HG02870 (cell line): ENCODE measurements around the gene GALR1.
"Not testable (repeated sequence)": the region's sequence is repeated elsewhere in the genome, so short reads cannot be mapped to it uniquely, and the experiment has no call there.

Experiments
- ATAC-seq: cut with Tn5 transposase; IDR thresholded peaks from one replicate; pipeline ENCODE4 v1.9.1; 2021; ENCODE audit warnings: mild to moderate bottlenecking, moderate library complexity; ENCODE audit not compliant: unreplicated experiment

The GALR1 gene

DNA sequence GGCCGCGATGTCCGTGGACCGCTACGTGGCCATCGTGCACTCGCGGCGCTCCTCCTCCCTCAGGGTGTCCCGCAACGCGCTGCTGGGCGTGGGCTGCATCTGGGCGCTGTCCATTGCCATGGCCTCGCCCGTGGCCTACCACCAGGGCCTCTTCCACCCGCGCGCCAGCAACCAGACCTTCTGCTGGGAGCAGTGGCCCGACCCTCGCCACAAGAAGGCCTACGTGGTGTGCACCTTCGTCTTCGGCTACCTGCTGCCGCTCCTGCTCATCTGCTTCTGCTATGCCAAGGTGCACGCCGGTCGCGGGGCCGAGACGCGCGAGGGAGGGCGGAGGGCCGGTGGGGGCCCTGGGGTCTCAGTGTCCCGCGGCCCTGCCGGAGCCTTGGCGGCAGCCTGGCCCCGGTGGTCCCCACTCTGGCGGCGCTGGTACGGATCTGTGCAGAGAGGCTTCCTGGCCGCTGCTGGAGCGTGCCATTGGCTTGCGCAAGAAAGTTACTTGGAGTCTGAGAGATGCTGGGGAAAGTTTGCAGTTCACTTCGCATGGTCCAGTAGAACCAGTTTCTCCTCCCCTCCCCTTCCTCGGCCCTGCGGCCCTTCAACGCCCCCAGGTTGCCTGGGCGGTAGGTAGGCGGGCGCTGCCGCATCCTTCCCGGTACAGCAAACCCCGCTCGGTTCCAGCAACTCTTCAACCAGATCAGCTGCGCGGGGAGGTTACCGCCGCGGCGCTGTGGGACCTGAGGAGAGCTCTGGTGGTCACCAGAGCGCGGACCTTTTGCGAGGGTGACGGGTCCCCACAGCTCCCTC lies 1.5 kb downstream of the GALR1 start:
- no peak for ATAC-seq

DNA sequence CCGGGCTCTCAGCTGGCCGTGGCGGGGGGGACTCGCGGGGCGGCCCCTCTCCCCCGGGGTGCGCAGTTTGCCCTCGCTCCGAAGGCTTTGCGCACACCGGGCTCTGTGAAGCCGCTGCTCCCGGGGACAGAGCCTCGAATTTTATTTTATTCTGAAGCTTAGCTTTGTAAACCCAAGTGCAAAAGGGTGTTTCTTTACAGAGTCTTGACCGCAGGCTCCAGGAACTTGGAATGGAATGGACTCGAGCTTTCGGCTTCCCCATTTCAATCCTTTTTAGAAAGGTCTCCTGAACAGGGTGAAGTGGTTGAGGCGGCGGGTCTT lies 2.0 kb downstream of the GALR1 start:
- no peak for ATAC-seq

DNA sequence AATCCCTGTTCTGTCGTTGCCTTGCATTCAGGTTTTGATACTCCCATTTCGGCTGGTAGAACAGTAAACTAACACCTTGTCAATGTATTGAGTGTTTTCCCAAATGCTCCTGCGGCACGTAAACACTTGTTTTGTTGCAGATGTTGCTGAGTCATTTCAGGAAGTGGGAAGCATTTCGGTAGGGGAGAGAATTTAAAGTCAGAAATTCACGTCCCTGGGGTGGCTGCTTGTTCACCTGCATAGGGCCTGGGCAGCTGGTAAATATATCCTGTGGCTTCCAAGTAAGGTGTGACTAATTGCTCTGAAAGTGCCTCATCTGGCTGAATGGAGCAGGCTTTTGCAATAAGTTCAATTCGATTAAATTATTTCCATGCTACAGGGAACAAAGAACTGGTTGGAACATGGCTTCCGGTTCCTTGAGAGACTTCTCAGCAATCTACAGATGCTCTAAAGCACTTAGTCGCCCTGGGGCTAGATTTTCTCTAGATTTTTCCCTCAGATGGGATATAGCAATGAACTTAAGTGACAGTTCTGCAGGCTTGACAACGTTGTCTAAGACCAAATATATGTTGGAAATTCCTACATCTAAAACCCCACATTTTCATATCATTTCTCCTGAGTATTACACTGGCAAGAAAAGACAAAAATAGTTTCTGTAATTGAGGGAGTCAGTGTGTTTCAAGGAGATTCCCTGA lies 5.2 kb downstream of the GALR1 start:
- ATAC-seq = no peak

DNA sequence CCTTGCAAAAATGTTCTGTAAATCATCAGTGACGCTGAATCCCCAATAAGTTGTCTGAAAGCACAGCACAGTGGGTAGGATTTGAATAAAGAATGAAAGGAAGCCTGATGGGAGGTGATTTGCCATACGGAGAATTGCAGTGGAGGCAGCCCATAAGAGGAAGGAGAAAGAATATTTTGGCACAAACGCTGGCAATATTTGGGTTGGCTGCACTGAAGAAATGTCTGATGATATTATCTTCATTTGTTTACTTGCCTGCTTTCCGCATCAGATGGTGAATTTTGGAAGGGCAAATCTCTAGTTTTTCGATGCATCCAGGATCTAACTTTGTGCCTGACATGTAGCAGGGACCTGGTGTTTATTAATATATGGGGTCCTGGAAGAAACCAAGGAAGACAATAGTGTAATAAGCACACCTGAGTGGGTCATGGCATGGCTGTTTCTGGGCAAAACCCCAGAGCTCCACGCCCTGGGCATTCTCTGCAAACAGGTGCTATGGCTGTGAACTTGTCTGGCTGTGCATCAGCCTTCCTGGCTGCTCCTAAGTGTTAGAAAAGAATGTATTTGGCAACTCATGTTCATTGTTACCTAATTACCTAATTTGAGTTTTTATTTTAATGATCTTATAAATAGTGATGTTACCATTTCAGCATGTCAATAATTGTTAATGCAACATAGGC lies 5.9 kb downstream of the GALR1 start:
- ATAC-seq = no peak

DNA sequence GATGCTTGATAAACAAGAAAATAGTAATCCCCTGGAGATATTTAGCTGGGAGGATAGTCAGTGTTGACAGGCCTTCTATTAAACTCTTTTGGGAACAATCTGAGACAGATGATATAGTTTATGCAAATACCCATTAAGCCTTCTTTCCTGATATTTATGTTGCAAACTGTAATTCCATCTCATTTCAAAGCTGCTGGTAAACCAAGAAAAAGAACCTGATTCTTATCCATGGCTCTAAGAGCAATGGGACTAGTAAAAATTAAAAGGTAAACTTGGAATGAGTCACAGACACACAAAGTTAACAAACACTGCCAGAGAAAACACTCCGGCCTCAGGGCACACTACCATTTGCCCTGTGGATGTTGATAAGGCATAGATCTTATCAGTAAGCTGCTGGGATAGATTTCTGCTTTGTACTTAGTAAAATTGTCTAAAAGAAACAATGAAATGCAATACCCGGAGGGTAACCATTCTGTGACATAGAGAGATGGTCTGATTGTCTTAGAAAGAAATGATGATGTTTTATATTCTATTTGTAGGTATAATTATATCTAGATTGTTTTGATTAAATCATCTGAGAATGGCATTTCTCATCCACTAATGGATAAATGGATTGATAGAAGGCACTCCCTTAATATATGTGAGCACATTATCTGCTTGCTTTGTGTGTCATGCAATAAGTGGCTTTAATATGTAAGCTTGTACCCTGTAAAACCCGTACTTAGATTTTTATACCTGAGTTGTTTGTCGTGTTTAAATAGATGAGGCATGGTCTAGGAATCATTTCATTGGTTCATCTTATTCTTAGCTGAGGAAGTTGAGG lies 13.2 kb downstream of the GALR1 start:
- no peak for ATAC-seq

DNA sequence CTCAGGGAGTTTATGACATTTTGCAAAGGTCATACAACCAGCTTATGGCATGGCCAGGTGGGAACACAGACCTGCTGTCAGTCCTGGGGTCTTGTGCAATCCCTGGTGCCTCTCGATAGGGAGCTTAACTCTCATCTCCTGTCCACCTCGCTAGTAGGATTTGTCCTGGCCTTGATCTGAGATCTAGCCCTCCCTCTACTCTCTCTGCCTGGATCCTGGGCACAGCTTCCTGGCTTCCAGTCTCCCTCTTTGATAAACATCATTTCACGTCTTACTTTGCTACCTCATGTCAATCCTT lies 13.8 kb downstream of the GALR1 start:
- no peak for ATAC-seq

DNA sequence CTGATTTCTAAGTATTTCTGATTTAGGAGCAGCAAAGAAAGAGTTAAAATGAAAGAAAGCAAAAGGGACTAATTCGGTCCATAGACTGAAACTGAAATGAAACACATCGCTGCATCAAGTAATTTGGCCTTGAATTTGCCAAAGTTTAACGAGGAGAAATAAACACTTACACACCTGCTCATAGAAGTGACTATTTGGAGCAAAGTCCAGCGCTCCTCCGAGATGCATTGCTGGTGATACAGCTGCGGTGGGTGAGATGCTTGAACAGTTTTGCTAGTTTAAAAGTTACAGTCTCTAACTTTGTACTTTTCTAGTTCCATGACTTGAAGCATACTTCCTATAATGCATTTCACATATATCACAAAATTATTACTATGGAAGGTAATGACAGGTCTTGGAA lies 18.3 kb downstream of the GALR1 start:
- ATAC-seq = no peak

DNA sequence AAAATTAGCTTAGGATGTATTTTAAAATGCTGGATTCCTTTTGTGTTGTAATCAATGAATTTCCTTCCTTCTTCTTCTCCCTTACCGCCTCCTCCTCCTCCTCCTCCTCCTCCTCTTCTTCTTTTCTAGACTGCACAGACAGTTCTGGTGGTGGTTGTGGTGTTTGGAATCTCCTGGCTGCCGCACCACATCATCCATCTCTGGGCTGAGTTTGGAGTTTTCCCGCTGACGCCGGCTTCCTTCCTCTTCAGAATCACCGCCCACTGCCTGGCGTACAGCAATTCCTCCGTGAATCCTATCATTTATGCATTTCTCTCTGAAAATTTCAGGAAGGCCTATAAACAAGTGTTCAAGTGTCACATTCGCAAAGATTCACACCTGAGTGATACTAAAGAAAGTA lies 18.8 kb downstream of the GALR1 start:
- ATAC-seq = no peak

DNA sequence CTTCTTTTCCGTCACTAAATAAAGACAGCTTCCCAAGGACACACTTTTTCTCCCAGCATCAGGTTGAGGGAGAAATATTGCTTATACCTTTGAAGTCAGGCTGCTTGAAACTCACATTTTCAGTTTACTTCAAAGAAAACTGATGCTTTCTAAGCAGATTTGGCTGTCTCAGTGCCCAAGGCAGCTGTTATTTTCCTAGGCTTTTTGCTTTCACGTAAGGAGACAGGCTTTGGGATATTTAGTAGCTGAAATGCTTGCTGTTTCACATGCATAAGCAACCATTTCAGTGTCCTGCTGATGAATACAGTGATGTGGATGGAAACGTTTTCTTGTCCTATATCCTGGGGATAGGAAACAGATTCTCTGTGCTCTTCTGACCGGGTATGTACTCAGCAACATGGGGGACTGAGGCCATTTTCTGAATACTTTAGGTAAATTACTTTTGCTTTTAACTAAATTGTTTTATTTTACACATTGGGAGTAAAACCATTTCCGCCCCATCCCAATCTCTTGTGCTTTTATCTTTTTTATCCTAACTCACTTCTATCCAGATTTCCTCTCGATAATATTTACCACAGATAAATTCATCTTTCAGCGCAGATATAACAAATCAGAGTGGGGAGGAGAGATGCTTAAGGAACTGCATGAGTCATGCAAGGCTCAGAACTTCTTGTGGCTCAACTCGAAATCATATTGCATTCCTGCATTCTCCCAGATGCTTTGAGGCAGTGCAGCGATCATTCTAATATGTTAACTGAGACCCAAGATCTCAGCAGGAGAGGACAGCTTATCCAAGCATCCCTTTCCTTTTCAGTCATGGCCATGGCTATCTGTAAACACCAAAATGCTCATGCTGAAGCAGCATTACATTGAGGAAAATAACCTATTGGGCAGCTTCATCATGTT lies 22.2 kb downstream of the GALR1 start:
- ATAC-seq = no peak

DNA sequence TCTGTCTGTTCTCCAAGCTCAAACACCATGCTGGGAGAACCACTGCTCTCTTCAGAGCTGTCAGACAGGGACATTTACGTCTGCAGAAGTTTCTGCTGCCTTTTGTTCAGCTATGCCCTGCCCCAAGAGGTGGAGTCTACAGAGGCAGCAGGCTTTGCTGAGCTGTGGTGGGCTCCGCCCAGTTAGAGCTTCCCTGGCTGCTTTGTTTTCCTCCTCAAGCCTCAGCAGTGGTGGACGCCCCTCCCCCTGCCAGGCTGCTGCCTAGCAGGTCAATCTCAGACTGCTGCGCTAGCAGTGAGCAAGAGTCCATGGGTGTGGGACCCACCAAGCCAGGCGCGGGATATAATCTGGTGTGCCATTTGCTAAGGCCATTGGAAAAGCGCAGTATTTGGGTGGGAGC lies 41.2 kb downstream of the GALR1 start:
- ATAC-seq = not testable (repeated sequence)

DNA sequence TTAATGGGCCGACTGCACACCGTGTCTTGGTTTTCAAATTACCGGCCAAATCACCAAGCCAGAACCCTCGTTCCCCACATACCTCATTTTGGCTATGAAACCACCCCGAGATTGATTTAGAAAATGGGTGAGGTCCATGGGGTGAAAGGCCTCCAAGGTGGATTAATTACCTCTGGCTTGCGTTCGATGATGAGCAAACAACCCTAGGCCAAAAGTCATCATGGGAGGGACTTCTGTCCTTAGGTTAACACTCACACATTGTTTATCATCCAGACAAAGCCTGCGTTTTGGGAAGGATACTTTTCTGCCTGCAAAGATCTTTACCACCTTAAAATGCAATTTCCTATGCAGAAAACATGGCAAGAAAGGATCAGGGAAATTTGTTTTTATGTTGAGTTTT lies 48.5 kb downstream of the GALR1 start:
- ATAC-seq = no peak

DNA sequence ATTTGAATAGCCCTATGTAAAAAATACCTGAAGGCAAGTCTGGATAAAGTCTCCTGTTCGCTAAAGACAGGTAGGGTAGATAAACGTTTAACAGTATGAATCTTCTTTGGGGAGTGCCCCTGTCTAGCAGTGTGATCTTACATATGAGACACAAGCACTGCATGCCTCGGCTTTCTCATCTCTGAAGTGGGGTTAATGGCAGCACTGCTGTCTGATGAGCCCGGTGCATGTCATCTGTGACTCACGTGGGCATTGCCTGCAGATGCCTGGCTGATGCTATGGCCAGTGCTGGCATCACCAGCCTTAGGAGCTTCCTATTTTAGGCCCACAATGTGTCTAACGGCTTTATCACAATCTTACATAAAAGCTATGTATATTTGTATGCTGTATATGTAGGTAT lies 50.1 kb downstream of the GALR1 start:
- ATAC-seq = no peak

DNA sequence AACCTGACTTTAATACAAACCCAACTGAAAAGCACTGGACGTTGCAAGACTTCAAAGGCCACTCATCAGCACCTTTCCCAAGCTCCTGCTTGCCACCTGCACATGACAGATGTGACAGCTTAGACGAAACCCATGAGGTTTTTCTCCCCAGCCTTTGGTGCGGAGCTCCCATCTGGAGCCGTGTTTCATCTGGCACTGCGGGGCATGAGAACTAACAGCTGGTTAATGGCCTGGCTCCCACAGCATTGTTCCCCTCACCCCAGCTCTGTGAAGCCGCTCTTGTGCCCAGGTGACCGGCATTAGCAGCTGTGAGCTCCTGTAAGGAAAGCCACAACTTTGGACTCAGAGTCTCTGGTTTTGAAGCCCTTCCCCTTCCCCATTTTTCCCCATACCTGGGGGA lies 50.9 kb downstream of the GALR1 start:
- no peak for ATAC-seq

DNA sequence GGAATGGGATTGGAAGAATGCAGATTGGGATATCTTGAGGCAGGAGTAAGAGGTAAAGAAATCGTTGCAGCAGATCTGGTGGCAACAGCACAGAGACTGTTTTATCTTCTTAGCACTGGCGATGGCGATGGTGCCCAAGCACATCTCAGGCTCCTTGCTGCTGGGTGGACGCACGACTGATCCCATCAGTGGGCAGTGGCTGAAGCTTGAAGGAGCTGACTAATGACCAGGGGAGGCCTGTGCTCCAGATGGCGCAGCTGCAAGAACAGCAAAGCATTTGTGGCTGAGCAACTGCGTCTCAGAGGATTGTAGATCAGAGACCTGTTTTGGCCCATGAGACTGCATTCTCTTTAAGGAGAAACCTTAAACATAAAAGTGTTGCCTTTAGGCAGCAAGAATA lies 54.6 kb downstream of the GALR1 start:
- no peak for ATAC-seq

DNA sequence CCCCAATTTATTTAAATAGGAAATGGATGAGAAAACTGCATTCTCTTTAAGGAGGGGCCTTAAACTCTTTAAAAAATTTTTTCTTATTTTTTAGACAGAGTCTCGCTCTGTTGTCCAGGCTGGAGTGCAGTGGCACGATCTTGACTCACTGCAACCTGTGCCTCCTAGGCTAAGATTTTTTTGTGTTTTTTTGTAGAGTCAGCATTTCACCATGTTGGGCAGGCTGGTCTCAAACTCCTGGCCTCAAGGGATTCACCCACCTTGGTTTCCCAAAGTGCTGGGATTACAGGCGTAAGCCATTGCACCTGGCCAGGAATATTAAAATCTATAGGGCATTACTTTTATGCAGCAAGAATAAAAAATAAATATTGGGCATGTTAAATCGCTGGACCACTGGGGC lies 56.0 kb downstream of the GALR1 start:
- ATAC-seq = no peak

DNA sequence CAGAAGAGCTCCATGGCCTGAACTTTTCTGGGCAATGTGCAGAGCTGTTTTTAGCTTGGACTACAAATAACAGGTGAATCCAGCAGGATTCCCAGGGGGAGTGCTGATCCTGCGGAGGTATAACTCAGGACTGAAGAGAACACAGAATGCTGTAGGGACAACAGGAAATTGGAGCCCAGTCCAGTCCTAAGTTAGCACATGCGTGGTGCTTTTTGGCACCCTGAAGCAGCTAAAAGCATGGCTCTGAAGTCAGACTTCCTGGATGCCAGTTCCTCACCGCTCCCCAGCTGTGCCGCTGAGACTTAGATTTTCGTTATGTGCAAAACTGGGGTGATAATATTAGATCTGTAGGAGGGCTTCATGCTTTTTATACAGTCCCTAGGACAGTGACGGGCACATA lies 58.6 kb downstream of the GALR1 start:
- no peak for ATAC-seq

DNA sequence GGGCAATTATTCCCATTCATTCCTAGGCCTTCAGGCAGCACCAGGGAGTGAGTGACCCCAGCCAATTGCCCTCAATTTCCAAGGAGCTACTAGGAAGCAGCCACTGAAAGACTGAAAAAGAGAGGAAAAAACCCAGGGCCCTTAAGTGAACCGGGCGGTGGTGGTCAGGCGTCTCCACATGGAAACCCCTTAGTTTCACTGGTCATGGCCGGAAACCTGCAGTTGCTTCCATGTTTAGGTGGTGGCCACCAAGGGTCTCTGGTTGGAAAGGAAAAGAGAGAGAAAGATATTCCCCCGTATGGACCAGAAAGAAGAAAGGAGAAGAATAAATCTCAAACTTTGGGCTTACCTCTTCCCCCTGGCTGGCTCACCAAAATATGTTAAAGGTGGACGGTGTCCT lies 64.9 kb downstream of the GALR1 start:
- no peak for ATAC-seq

DNA sequence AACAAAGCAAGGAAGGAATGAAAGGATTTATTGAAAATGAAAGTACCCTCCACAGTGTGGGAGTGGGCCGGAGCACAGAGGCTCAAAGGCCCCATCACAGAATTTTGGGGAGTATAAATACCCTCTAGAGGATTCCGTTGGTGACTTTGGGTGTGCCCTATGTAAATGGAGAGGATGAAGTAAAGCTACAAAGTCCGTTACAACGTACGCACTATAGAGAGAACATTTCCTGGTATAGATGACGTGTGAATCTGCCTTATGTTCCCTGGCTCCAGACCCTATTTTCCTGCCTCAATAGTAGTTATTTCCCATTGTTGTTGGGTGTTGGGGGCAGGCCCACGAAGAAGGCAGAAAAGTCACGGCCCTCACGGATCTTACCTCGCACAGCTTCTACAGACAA lies 65.3 kb downstream of the GALR1 start:
- ATAC-seq = no peak

DNA sequence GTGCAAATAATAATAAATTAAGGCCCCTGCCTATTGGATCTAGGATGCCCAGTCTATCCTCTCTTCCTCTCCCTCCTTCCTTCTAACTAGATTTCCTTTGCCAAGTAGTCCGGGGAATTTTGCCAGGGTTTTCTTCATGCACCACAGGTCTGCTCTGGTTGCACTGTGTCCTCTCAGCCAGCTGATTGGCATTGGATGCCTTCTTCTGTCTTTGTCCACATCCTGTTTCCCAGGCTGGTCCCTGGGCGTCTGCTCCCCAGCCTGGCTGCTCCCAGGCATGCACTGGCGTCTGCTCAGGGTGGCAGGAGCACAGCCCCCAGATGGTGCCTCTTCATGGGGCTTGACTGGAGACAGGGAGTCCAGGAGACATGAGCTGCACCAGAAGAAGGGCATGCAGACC lies 66.4 kb downstream of the GALR1 start:
- ATAC-seq = no peak

DNA sequence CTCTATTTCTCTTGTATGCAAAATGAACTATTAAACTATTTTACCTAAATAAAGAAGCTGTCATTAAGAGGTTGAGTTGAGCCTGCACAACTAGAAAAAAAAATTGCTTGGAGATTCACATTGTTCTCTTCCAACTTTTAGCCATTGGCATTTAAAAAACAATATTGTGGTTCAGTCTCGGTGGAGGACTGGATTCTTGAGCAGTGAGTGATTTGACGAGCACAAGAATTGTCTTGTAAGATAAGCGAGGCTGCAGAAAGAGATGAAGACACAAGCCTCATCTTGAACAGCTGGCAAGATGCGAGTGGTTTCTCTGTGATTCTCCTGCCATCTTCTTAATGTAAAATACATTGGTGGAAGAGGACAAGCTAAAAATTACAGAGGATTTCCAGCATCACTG lies 67.0 kb downstream of the GALR1 start:
- ATAC-seq = no peak
